T-helper 2 cell treated with Interferon-gamma antibody and Interleukin-4, amounts not matched to agents 5 μg/mL and 100 μg/mL, for 36 hours (primary cell): ENCODE data around the gene LRRC41.
"Not testable (repeated sequence)": the region's sequence is repeated elsewhere in the genome, so short reads cannot be mapped to it uniquely, and the experiment has no call there.

Experiments used
- DNase-seq: peaks from one replicate; pipeline ENCODE4 v3.0.0; 2021; ENCODE audit warnings: low spot score
- H3K27ac Mint-ChIP-seq: one replicate; pipeline ENCODE4 v1.8.0; 2021; ENCODE audit warnings: mild to moderate bottlenecking, mixed read lengths
- H3K27me3 Mint-ChIP-seq: one replicate; pipeline ENCODE4 v1.8.0; 2021; ENCODE audit warnings: low read depth, mixed read lengths
- H3K36me3 Mint-ChIP-seq: one replicate; pipeline ENCODE4 v1.8.0; 2021; ENCODE audit warnings: low read depth, mixed read lengths
- H3K4me1 Mint-ChIP-seq: one replicate; pipeline ENCODE4 v1.8.0; 2021; ENCODE audit warnings: low read depth, mixed read lengths
- H3K4me3 Mint-ChIP-seq: one replicate; pipeline ENCODE4 v1.8.0; 2022; ENCODE audit warnings: mild to moderate bottlenecking, moderate library complexity, mixed read lengths
- H3K9me3 Mint-ChIP-seq: one replicate; pipeline ENCODE4 v1.8.0; 2021; ENCODE audit warnings: mixed read lengths

Gene LRRC41

DNA sequence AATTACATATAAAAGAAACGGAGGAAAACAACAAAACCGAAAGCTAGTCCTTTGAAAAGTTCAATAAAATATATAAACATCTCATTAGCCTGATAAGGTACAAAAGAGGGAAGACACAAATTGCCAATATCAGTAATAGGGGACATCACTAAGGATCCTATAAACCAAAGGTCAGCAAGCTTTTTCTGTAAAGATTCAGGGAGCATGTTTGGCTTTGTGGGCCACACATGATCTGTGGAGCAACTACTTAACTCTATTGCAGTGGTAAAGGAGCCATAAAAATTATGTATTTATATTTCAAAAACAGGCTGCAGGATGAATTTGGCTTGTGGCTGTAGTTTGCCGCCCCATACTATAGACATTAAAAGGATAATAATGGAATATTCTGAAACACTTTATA, 31.7 kb upstream of the LRRC41 start:
- H3K4me1 Mint-ChIP-seq: peaks cover 4% of the 10 kb centered on the region
- no peaks in the 10 kb centered on the region for H3K36me3 Mint-ChIP-seq
- no peak for DNase-seq
- H3K27ac Mint-ChIP-seq: no peak overlapping the region
- H3K27me3 Mint-ChIP-seq: peaks cover 2% of the 10 kb centered on the region
- no peak overlapping the region for H3K4me3 Mint-ChIP-seq
- no peaks in the 10 kb centered on the region for H3K9me3 Mint-ChIP-seq

- Mint-ChIP-seq H3K9me3 (no peaks in the 10 kb centered on the region), H3K4me1 (no peaks in the 10 kb centered on the region), H3K36me3 (no peaks in the 10 kb centered on the region), H3K4me3 (no peak overlapping the region), H3K27ac (no peak overlapping the region), H3K27me3 (peaks cover 2% of the 10 kb centered on the region)
- no peak for DNase-seq
Observed at GRCh38 chr1:46334030-46334384, 30.6 kb upstream of the LRRC41 start.

DNA sequence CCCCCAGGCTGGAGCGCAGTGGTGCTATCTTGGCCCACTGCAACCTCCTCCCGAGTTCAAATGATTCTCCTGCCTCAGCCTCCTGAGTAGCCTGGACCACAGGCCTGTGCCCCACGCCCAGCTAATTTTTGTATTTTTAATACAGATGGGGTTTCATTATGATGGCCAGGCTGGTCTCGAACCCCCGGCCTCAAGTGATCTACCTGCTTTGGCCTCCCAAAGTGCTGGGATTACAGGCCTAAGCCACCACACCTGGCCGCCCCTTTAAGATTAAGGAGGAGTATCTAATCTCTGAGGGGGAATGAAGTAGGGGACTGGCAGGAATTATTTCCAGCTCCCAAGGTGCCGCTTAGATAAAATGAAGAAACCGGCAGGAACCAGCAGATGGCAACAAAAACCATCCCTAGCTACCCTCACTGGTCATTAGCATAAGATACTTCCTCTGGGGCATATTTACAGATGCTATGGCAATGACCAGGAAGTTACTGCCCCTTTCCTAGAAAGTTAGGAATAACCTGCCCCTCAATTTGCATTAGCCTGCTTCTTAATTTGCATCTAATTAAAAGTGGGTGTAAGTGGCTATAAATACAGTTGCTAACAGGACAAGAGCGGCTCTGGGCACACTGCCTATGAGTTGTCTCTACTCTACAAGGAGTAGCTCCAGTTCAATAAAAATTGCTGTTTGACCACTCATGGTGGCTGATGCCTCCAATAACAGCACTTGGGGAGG, 30.0 kb upstream of the LRRC41 start:
- Mint-ChIP-seq H3K36me3 (no peaks in the 10 kb centered on the region), H3K27ac (no peak overlapping the region), H3K4me1 (no peaks in the 10 kb centered on the region), H3K27me3 (peaks cover 2% of the 10 kb centered on the region), H3K9me3 (no peaks in the 10 kb centered on the region), H3K4me3 (no peak overlapping the region)
- DNase-seq: no peak

DNA sequence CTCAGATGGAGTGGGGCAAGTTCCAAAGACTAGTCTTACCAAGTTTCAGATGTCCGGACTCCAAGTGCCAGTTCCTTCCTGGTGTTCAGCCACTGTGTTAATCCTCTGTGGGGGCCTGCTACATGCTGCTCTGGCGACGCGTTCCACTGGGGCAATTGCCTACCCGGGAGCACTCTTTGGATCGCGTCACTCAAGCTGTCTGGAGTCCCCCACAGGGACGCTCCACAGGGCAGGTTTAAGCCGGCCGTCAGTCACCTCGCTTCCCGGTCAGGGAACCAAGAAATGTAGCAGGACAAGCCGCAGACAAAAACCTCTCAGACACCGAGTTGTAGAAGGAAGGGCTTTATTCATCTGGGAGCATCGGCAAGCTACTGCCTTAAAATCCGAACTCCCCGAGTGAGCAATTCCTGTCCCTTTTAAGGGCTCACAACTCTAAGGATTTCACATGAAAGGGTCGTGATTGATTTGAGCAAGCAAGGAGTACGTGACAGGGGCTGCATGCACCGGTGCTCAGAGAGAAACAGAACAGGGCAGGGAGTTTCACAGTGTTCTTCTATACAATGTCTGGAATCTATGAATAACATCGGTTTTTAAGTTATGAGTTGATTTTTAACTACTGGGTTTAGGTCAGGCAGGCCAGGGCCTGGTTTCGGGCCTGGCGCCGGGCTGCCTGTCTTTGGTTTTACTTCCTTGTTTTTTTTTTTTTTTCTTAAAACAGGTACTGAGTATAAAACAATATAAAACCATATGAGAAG, 28.5 kb upstream of the LRRC41 start:
- H3K4me3 Mint-ChIP-seq, H3K9me3 Mint-ChIP-seq, H3K27me3 Mint-ChIP-seq, H3K27ac Mint-ChIP-seq, DNase-seq, H3K4me1 Mint-ChIP-seq, H3K36me3 Mint-ChIP-seq: not testable (repeated sequence)

DNA sequence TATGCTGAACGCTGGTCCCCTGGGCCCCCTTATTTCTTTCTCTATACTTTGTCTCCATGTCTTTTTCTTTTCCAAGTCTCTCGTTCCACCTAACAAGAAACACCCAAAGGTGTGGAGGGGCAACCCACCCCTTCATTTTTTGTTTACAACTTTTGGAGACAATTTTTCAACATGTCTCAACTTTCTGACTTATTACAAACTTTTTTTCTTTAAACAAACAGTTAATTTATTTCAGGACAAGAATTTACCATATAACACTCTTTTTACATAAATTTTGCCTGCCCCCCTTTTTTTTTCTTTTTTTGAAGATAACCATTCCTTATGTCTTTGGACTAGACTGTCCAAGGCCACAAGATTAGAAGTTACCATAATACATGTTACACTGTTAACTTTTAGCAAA, 27.0 kb upstream of the LRRC41 start:
- DNase-seq, H3K36me3 Mint-ChIP-seq, H3K27me3 Mint-ChIP-seq, H3K9me3 Mint-ChIP-seq, H3K4me1 Mint-ChIP-seq, H3K4me3 Mint-ChIP-seq, H3K27ac Mint-ChIP-seq: not testable (repeated sequence)

GRCh38 chr1:46329807-46330206, 26.4 kb upstream of the LRRC41 start:
- H3K9me3 Mint-ChIP-seq, H3K36me3 Mint-ChIP-seq, H3K4me1 Mint-ChIP-seq, H3K27me3 Mint-ChIP-seq, H3K4me3 Mint-ChIP-seq, H3K27ac Mint-ChIP-seq, DNase-seq: not testable (repeated sequence)

DNA sequence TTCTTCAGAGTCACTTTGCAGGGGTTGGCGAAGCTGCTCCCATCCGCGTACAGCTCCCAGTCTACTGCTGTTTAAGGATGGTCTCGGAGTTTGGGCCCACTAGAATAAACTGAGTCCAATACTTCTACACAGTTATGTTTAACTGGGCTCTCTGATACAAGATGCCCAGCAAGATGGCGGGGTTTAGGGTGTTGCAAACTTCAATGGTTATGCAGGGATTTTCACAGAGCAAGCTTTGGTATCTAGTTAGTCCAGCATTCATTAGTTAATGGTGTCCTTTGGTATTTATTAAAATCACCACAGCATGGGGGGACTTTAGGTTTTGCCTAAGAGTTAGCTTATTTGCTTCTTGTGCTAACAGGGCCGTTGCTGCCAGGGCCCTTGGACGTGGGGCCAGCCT, 24.8 kb upstream of the LRRC41 start:
- not testable (repeated sequence) for H3K27me3 Mint-ChIP-seq, H3K9me3 Mint-ChIP-seq, H3K36me3 Mint-ChIP-seq, H3K4me3 Mint-ChIP-seq, H3K27ac Mint-ChIP-seq, H3K4me1 Mint-ChIP-seq, DNase-seq

DNA sequence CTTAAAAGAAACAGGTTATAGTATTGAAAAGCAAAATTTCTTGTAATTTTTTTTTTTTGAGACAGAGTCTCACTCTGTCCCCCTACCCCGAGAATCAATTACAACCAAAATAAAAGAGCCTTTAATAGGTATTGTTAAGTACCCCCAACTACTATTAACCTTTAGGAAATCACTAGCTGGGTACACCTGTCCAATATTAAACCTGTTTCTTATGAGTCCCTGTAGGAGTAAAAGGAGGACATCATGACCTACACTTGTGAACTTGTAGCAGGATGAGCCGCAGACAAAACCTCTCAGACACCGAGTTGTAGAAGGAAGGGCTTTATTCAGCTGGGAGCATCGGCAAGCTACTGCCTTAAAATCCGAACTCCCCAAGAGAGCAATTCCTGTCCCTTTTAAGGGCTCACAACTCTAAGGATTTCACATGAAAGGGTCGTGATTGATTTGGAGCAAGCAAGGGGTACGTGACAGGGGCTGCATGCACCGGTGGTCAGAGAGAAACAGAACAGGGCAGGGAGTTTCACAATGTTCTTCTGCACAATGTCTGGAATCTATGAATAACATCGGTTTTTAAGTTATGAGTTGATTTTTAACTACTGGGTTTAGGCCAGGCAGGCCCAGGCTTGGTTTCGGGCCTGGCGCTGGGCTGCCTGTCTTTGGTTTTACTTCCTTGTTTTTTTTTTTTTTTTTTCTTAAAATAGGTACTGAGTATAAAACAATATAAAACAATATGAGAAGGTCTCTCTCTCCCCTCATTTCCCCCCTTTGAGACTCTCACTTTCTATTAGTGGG, 22.1 kb upstream of the LRRC41 start:
- not testable (repeated sequence) for H3K4me1 Mint-ChIP-seq, H3K9me3 Mint-ChIP-seq, H3K36me3 Mint-ChIP-seq, DNase-seq, H3K27me3 Mint-ChIP-seq, H3K4me3 Mint-ChIP-seq, H3K27ac Mint-ChIP-seq

GRCh38 chr1:46322191-46322590, 18.8 kb upstream of the LRRC41 start:
- DNase-seq, H3K27ac Mint-ChIP-seq, H3K27me3 Mint-ChIP-seq, H3K9me3 Mint-ChIP-seq, H3K36me3 Mint-ChIP-seq, H3K4me3 Mint-ChIP-seq, H3K4me1 Mint-ChIP-seq: not testable (repeated sequence)

- H3K36me3 Mint-ChIP-seq: peaks cover 11% of the 10 kb centered on the region
- H3K9me3 Mint-ChIP-seq, H3K4me3 Mint-ChIP-seq, H3K27me3 Mint-ChIP-seq, DNase-seq, H3K27ac Mint-ChIP-seq, H3K4me1 Mint-ChIP-seq: not testable (repeated sequence)
Observed at GRCh38 chr1:46319960-46320914, 16.8 kb upstream of the LRRC41 start.

GRCh38 chr1:46319301-46319700, 15.9 kb upstream of the LRRC41 start:
- H3K4me1 Mint-ChIP-seq, H3K4me3 Mint-ChIP-seq, H3K27me3 Mint-ChIP-seq, H3K27ac Mint-ChIP-seq, H3K9me3 Mint-ChIP-seq, DNase-seq: not testable (repeated sequence)
- H3K36me3 Mint-ChIP-seq: peaks cover 17% of the 10 kb centered on the region

DNA sequence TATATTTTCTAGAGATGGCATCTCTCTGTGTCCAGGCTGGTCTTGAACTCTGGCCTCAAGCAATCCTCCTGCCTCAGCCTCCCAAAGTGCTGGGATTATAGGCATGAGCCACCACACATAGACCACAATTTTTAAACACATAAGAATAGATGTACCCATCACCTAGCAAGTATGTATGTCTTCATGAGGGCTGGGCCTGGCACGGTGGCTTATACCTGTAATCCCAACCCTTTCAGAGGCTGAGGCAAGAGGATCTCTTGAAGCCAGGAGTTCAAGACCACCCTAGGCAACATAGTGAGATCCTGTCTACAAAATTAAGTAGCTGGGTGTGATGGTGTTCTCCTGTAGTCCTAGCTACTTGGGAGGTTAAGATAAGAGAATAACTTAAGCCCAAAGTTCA, 13.9 kb upstream of the LRRC41 start:
- no peak overlapping the region for H3K27ac Mint-ChIP-seq
- H3K4me1 Mint-ChIP-seq: no peaks in the 10 kb centered on the region
- no peak overlapping the region for H3K4me3 Mint-ChIP-seq
- H3K27me3 Mint-ChIP-seq: no peaks in the 10 kb centered on the region
- H3K36me3 Mint-ChIP-seq: peaks cover 28% of the 10 kb centered on the region
- H3K9me3 Mint-ChIP-seq: no peaks in the 10 kb centered on the region
- DNase-seq: no peak

DNA sequence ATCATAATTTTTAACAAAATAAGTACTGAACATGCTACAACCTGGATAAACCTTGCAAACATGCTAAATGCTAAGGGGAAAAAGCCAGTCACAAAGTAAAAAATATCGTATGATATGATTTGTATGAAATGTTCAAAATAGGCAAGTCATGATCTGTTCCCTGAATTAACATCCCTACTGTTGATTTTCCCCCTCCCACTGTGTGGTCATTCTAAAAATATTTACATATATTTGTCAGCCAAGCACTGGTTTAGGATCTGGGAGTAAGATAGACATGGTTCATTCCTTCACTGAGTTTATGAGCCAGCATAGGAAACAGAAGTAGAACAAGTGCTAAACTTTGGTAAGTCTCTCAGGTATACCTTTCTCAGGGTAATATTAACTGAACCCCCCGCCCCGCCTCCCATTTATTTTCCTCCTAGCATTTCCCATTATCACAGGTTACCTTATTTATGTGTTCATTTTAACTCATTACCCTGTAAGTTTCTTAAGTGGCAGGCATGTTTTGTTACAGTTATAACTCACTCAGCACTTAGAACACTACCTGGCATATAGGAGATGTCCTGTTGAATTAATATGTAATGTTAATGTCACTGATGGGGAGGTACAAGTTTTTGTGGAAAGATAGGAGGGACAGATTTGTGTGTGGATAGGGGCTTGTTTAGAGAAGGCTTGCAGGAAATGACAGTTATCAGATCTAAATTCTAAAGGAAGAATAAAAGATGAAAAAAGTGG, 12.4 kb upstream of the LRRC41 start:
- no peak for DNase-seq
- H3K36me3 Mint-ChIP-seq: peaks cover 35% of the 10 kb centered on the region
- H3K9me3 Mint-ChIP-seq: no peaks in the 10 kb centered on the region
- H3K4me3 Mint-ChIP-seq: no peak overlapping the region
- H3K4me1 Mint-ChIP-seq: no peaks in the 10 kb centered on the region
- no peaks in the 10 kb centered on the region for H3K27me3 Mint-ChIP-seq
- no peak overlapping the region for H3K27ac Mint-ChIP-seq
